Endothelial cell (in vitro differentiated cells): Measurements from ENCODE around the gene RPS6KA5. TPM values are rescaled to one million over a fixed set of nuclear protein-coding genes. Genes with fewer than 3 reads are reported as not detected.
"Not testable (repeated sequence)": the region's sequence is repeated elsewhere in the genome, so short reads cannot be mapped to it uniquely, and the experiment has no call there.

Experiments used
- DNase-seq: peaks from one replicate; pipeline ENCODE4 v3.0.0; 2021; ENCODE audit warnings: low spot score
- H3K27ac Mint-ChIP-seq: one replicate; pipeline ENCODE4 v1.8.0; 2021; ENCODE audit warnings: mixed read lengths, inconsistent platforms; ENCODE audit not compliant: unreplicated experiment
- H3K27me3 Mint-ChIP-seq: one replicate; pipeline ENCODE4 v1.8.0; 2021; ENCODE audit warnings: mild to moderate bottlenecking, moderate library complexity, mixed read lengths, inconsistent platforms; ENCODE audit not compliant: unreplicated experiment
- H3K36me3 Mint-ChIP-seq: one replicate; pipeline ENCODE4 v1.8.0; 2021; ENCODE audit warnings: mild to moderate bottlenecking, low read depth, mixed read lengths, inconsistent platforms; ENCODE audit not compliant: unreplicated experiment
- H3K4me1 Mint-ChIP-seq: one replicate; pipeline ENCODE4 v1.8.0; 2021; ENCODE audit warnings: mild to moderate bottlenecking, mixed read lengths, inconsistent platforms; ENCODE audit not compliant: unreplicated experiment
- H3K4me3 Mint-ChIP-seq: one replicate; pipeline ENCODE4 v1.8.0; 2021; ENCODE audit warnings: mild to moderate bottlenecking, mixed read lengths, inconsistent platforms; ENCODE audit not compliant: unreplicated experiment
- H3K9me3 Mint-ChIP-seq: one replicate; pipeline ENCODE4 v1.8.0; 2021; ENCODE audit warnings: mixed read lengths, inconsistent platforms; ENCODE audit not compliant: unreplicated experiment
- CTCF ChIP-seq: fragments of 200-600 bp; sonication (generic); IDR thresholded peaks from one replicate; pipeline ENCODE4 v1.5.0; 2021; ENCODE audit warnings: antibody characterized with exemption; ENCODE audit not compliant: unreplicated experiment
- total RNA-seq: library from RNA; stranded (reverse); fragmentation: NEBNext Ultra II Directional; extraction: Animal tissue kit (Norgen Biotek cat#: 25700); gene quantifications from one replicate; pipeline ENCODE4 v1.2.1, GENCODE V29; 2021; ENCODE audit not compliant: unreplicated experiment

The RPS6KA5 gene
- total RNA-seq, 1 donor from 2014 or later: 13.8 TPM

- Mint-ChIP-seq H3K27ac (no peak overlapping the region), H3K4me3 (no peak overlapping the region), H3K36me3 (peaks cover 3% of the 10 kb centered on the region), H3K9me3 (no peaks in the 10 kb centered on the region), H3K27me3 (peaks cover 2% of the 10 kb centered on the region), H3K4me1 (peaks cover 4% of the 10 kb centered on the region)
- TF ChIP-seq CTCF: no peak
- no peak for DNase-seq
Observed at GRCh38 chr14:91089958-91090535, 29.6 kb upstream of the RPS6KA5 start.

GRCh38 chr14:91088585-91089235, 28.3 kb upstream of the RPS6KA5 start:
- TF ChIP-seq CTCF: no peak
- Mint-ChIP-seq H3K27me3 (peaks cover 3% of the 10 kb centered on the region), H3K4me1 (peaks cover 4% of the 10 kb centered on the region)

GRCh38 chr14:91087470-91087869, 27.0 kb upstream of the RPS6KA5 start:
- not testable (repeated sequence) for H3K4me3 Mint-ChIP-seq

More at GRCh38 chr14:91088585-91089235, 28.3 kb upstream of the RPS6KA5 start:
- peaks cover 3% of the 10 kb centered on the region for H3K36me3 Mint-ChIP-seq
- no peak overlapping the region for H3K4me3 Mint-ChIP-seq
- H3K9me3 Mint-ChIP-seq: no peaks in the 10 kb centered on the region
- no peak overlapping the region for H3K27ac Mint-ChIP-seq
- no peak for DNase-seq

GRCh38 chr14:91084516-91084915, 24.1 kb upstream of the RPS6KA5 start:
- no peaks in the 10 kb centered on the region for H3K9me3 Mint-ChIP-seq
- TF ChIP-seq CTCF: no peak

More at GRCh38 chr14:91087470-91087869, 27.0 kb upstream of the RPS6KA5 start:
- H3K4me1 Mint-ChIP-seq, DNase-seq, H3K27me3 Mint-ChIP-seq, H3K36me3 Mint-ChIP-seq, H3K27ac Mint-ChIP-seq, H3K9me3 Mint-ChIP-seq: not testable (repeated sequence)

GRCh38 chr14:91082282-91082681, 21.8 kb upstream of the RPS6KA5 start:
- TF ChIP-seq CTCF: no peak
- Mint-ChIP-seq H3K27me3 (peaks cover 3% of the 10 kb centered on the region), H3K4me3 (no peak overlapping the region), H3K9me3 (no peaks in the 10 kb centered on the region), H3K36me3 (peaks cover 10% of the 10 kb centered on the region), H3K4me1 (peaks cover 4% of the 10 kb centered on the region), H3K27ac (no peak overlapping the region)
- DNase-seq: no peak

More at GRCh38 chr14:91084516-91084915, 24.1 kb upstream of the RPS6KA5 start:
- Mint-ChIP-seq H3K27me3 (peaks cover 5% of the 10 kb centered on the region), H3K27ac (no peak overlapping the region), H3K36me3 (peaks cover 10% of the 10 kb centered on the region), H3K4me1 (peaks cover 4% of the 10 kb centered on the region), H3K4me3 (no peak overlapping the region)
- no peak for DNase-seq
